Activated CD4-positive, alpha-beta memory T cell treated with anti-CD3 and anti-CD28 coated beads for 36 hours (primary cell): ENCODE results near the gene HNF1A. TPM values are rescaled to one million over a fixed set of nuclear protein-coding genes. Genes with fewer than 3 reads are reported as not detected.

Source experiments
- CTCF ChIA-PET: fragments of 350-600 bp; sonication (Branson Sonifier 250); formaldehyde crosslinking; loops from one replicate; lab custom pipeline; 2021; ENCODE audit warnings: antibody characterized with exemption, inconsistent platforms; lab: Charles Lee
- POLR2A ChIA-PET: fragments of 350-600 bp; sonication (Branson Sonifier 250); formaldehyde crosslinking; loops from one replicate; lab custom pipeline; 2021; ENCODE audit warnings: antibody characterized with exemption; lab: Charles Lee
- DNase-seq: peaks from one replicate; pipeline ENCODE4 v3.0.0-alpha.2; 2020
- H3K27ac Mint-ChIP-seq: one replicate; pipeline ENCODE4 v1.8.0; 2021; ENCODE audit warnings: mixed read lengths
- H3K27me3 Mint-ChIP-seq: one replicate; pipeline ENCODE4 v1.8.0; 2021; ENCODE audit warnings: mixed read lengths
- H3K36me3 Mint-ChIP-seq: one replicate; pipeline ENCODE4 v1.8.0; 2021; ENCODE audit warnings: mixed read lengths
- H3K4me1 Mint-ChIP-seq: one replicate; pipeline ENCODE4 v1.8.0; 2021; ENCODE audit warnings: low read depth, mixed read lengths
- H3K4me3 Mint-ChIP-seq: one replicate; pipeline ENCODE4 v1.8.0; 2021; ENCODE audit warnings: mild to moderate bottlenecking, mixed read lengths
- H3K9me3 Mint-ChIP-seq: one replicate; pipeline ENCODE4 v1.8.0; 2021; ENCODE audit warnings: mixed read lengths
- intact Hi-C: fragments of 100-400 bp; cut with micrococcal nuclease; formaldehyde crosslinking; loops from one replicate; pipeline ENCODE4 v1.15.1; 2023
- total RNA-seq, 2 experiments: library from RNA; stranded (reverse); gene quantifications; one replicate each; pipeline ENCODE4 v1.2.3, GENCODE V29; 2021

The HNF1A gene, protein sequence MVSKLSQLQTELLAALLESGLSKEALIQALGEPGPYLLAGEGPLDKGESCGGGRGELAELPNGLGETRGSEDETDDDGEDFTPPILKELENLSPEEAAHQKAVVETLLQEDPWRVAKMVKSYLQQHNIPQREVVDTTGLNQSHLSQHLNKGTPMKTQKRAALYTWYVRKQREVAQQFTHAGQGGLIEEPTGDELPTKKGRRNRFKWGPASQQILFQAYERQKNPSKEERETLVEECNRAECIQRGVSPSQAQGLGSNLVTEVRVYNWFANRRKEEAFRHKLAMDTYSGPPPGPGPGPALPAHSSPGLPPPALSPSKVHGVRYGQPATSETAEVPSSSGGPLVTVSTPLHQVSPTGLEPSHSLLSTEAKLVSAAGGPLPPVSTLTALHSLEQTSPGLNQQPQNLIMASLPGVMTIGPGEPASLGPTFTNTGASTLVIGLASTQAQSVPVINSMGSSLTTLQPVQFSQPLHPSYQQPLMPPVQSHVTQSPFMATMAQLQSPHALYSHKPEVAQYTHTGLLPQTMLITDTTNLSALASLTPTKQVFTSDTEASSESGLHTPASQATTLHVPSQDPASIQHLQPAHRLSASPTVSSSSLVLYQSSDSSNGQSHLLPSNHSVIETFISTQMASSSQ
- not detected for total RNA-seq

DNA sequence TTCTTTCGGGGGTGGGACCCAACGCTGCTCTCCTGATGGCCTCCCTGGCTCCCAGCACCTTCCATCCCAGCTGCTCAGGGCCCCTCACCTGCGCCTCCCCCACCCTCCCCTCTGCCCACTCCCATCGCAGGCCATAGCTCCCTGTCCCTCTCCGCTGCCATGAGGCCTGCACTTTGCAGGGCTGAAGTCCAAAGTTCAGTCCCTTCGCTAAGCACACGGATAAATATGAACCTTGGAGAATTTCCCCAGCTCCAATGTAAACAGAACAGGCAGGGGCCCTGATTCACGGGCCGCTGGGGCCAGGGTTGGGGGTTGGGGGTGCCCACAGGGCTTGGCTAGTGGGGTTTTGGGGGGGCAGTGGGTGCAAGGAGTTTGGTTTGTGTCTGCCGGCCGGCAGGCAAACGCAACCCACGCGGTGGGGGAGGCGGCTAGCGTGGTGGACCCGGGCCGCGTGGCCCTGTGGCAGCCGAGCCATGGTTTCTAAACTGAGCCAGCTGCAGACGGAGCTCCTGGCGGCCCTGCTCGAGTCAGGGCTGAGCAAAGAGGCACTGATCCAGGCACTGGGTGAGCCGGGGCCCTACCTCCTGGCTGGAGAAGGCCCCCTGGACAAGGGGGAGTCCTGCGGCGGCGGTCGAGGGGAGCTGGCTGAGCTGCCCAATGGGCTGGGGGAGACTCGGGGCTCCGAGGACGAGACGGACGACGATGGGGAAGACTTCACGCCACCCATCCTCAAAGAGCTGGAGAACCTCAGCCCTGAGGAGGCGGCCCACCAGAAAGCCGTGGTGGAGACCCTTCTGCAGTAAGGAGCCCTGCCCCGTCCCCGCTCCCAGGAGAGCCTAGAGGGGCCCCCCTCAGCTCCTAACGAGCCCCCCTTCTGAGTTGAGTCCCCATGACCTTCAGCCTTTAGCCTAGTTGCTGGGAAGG lies at the start of gene HNF1A:
Gene HNF1A (plus strand): TSS at position 248 of the 924 bp plus-strand sequence. CDS start 226 bp downstream, at position 474.
- CTCF ChIA-PET: no interaction called here
- no peaks in the 10 kb centered on the region for H3K27me3 Mint-ChIP-seq
- no peak for DNase-seq
- intact Hi-C loops: no loop called here
- H3K36me3 Mint-ChIP-seq: no peaks in the 10 kb centered on the region
- H3K9me3 Mint-ChIP-seq: no peaks in the 10 kb centered on the region
- H3K27ac Mint-ChIP-seq: no peak within 1 kb of the TSS
- POLR2A ChIA-PET: no interaction called here
- no peak within 1 kb of the TSS for H3K4me3 Mint-ChIP-seq
- H3K4me1 Mint-ChIP-seq: no peaks in the 10 kb centered on the region

DNA sequence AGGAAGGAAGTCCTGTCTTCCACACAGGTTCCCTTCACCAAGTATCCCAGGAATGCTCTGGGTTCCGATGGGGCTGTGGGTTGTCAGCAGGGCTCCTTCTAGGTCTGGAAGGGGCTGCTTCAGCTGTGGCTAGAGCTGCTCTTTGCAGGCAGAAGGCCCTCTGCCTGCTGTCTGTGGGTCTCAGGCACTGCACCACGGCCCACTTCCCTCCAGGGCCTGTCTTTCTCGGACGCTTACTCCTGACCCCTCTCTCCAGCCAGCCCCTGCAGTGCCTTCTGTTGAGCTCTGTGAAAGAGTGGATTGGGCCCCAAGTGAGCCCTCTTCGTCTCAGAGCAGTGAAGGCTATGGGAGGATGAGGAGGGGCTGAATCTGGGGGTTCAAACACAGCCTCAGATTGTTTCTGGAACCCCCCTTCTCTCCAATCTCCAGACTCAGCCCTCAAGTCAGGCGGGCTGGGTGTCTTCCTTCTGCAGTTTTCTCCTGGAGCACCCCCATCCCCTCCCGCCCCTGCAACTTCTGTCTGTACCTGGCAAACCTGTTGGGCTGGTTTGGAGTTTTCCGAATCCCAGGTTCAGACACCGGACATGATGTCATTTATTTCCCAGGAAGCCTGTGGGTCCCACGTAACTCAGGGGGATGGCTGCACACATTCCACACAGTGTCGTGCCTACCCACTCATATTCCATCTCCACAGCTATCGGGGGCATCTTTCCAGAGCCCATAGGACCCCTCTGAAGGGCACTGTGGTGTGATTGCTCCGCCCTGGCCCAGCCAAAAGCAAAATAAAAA lies 49.3 kb upstream of the HNF1A start:
- intact Hi-C loops: no loop called here
- Mint-ChIP-seq H3K4me3 (no peak overlapping the region), H3K36me3 (no peaks in the 10 kb centered on the region), H3K27ac (no peak overlapping the region), H3K4me1 (no peaks in the 10 kb centered on the region), H3K9me3 (no peaks in the 10 kb centered on the region), H3K27me3 (peaks cover 2% of the 10 kb centered on the region)
- peak; percentile 21 for DNase-seq
- ChIA-PET POLR2A (no interaction called here), CTCF (no interaction called here)

GRCh38 chr12:120930032-120930431 lies 48.3 kb upstream of the HNF1A start:
- ChIA-PET CTCF (no interaction called here), POLR2A (no interaction called here)
- Mint-ChIP-seq H3K27me3 (peaks cover 2% of the 10 kb centered on the region), H3K27ac (no peak overlapping the region), H3K9me3 (no peaks in the 10 kb centered on the region), H3K4me1 (no peaks in the 10 kb centered on the region), H3K4me3 (no peak overlapping the region), H3K36me3 (no peaks in the 10 kb centered on the region)
- no peak for DNase-seq
- intact Hi-C loops: no loop called here

GRCh38 chr12:120932058-120932457 lies 46.3 kb upstream of the HNF1A start:
- Mint-ChIP-seq H3K4me3 (no peak overlapping the region), H3K36me3 (no peaks in the 10 kb centered on the region), H3K27ac (no peak overlapping the region), H3K4me1 (no peaks in the 10 kb centered on the region), H3K9me3 (no peaks in the 10 kb centered on the region), H3K27me3 (peaks cover 2% of the 10 kb centered on the region)
- intact Hi-C loops: no loop called here
- ChIA-PET CTCF (interaction anchor here (1.4 kb wide), 1 partner anchor 12 kb away, joined by 3 read pairs; no protein-coding TSS in a partner anchor), POLR2A (no interaction called here)
- DNase-seq: no peak

- peaks cover 3% of the 10 kb centered on the region for H3K27me3 Mint-ChIP-seq
- ChIA-PET POLR2A (no interaction called here), CTCF (interaction anchor here (1.4 kb wide), 1 partner anchor 11 kb away, joined by 3 read pairs; no protein-coding TSS in a partner anchor)
- H3K27ac Mint-ChIP-seq: no peak overlapping the region
- no peak for DNase-seq
- no peak overlapping the region for H3K4me3 Mint-ChIP-seq
- H3K36me3 Mint-ChIP-seq: no peaks in the 10 kb centered on the region
- H3K9me3 Mint-ChIP-seq: no peaks in the 10 kb centered on the region
- intact Hi-C loops: no loop called here
- H3K4me1 Mint-ChIP-seq: no peaks in the 10 kb centered on the region
Observed at GRCh38 chr12:120932956-120933526, 45.3 kb upstream of the HNF1A start.

- no peaks in the 10 kb centered on the region for H3K36me3 Mint-ChIP-seq
- CTCF ChIA-PET: no interaction called here
- DNase-seq: no peak
Observed at GRCh38 chr12:120933786-120934185, 44.6 kb upstream of the HNF1A start.

DNA sequence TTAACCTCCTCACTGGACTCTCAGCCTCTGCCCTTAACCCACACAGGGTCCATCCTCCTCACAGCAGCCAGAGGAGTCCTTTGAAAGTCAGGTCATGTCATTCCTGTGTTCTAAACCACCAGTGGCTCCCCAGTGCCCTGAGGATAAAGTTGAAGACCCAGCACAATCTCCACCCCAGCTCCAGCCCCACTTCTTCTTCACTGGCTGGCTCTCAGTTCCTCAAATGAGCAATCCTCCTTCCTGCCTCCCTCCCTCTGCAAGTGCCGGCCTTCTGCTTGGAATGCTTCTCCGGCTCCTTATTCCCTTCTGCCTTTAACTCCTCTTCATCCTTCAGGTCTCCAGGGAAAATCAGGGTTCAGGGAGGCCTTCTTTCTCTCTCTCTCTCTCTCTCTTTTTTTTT lies 42.1 kb upstream of the HNF1A start:
- ChIA-PET POLR2A (no interaction called here), CTCF (no interaction called here)
- no peak overlapping the region for H3K27ac Mint-ChIP-seq
- intact Hi-C loops: no loop called here
- no peak for DNase-seq
- H3K4me3 Mint-ChIP-seq: no peak overlapping the region
- H3K4me1 Mint-ChIP-seq: no peaks in the 10 kb centered on the region
- peaks cover 5% of the 10 kb centered on the region for H3K27me3 Mint-ChIP-seq
- H3K9me3 Mint-ChIP-seq: no peaks in the 10 kb centered on the region
- H3K36me3 Mint-ChIP-seq: no peaks in the 10 kb centered on the region

More at GRCh38 chr12:120933786-120934185, 44.6 kb upstream of the HNF1A start:
- H3K9me3 Mint-ChIP-seq: no peaks in the 10 kb centered on the region
- no peaks in the 10 kb centered on the region for H3K4me1 Mint-ChIP-seq
- H3K4me3 Mint-ChIP-seq: no peak overlapping the region
- H3K27me3 Mint-ChIP-seq: peaks cover 3% of the 10 kb centered on the region
- POLR2A ChIA-PET: no interaction called here
- intact Hi-C loops: no loop called here
- H3K27ac Mint-ChIP-seq: no peak overlapping the region

GRCh38 chr12:120938496-120938895 lies 39.8 kb upstream of the HNF1A start:
- intact Hi-C loops: no loop called here
- Mint-ChIP-seq H3K27me3 (peaks cover 3% of the 10 kb centered on the region), H3K36me3 (no peaks in the 10 kb centered on the region), H3K4me1 (no peaks in the 10 kb centered on the region), H3K27ac (no peak overlapping the region), H3K4me3 (no peak overlapping the region), H3K9me3 (no peaks in the 10 kb centered on the region)
- ChIA-PET POLR2A (interaction anchor here (1.2 kb wide), 1 partner anchor 33 kb away, joined by 3 read pairs; no protein-coding TSS in a partner anchor), CTCF (interaction anchor here (1.5 to 2.2 kb wide), 3 partner anchors 22 to 356 kb away, joined by 5 to 8 read pairs (median 7); no protein-coding TSS in a partner anchor)
- no peak for DNase-seq

DNA sequence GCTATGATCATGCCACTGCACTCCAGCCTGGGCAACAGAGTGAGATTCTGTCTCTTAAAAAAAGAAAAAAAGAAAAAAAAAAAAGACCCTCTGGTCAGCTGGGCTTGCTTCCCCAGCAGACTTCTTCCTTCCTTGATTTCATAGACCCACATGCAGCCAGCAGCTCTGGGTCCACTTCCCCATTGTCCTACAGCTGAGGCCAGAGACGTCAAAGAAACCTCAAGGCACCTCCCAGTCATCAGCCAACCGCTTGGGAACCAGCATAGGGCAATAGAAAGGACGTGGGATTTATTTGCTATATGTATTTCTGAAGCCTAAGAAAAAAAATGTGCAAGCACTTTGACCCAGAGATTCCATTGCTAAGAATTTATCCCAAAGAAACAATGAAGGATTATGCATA lies 38.8 kb upstream of the HNF1A start:
- no peak overlapping the region for H3K27ac Mint-ChIP-seq
- no peaks in the 10 kb centered on the region for H3K9me3 Mint-ChIP-seq
- H3K4me1 Mint-ChIP-seq: peaks cover 2% of the 10 kb centered on the region
- H3K4me3 Mint-ChIP-seq: no peak overlapping the region
- intact Hi-C loops: no loop called here
- no peak for DNase-seq
- CTCF ChIA-PET: interaction anchor here (0.6 to 2.2 kb wide), 4 partner anchors 21 to 357 kb away, joined by 3 to 8 read pairs (median 6); no protein-coding TSS in a partner anchor
- POLR2A ChIA-PET: interaction anchor here (1.2 kb wide), 1 partner anchor 32 kb away, joined by 3 read pairs; no protein-coding TSS in a partner anchor
- H3K27me3 Mint-ChIP-seq: peaks cover 3% of the 10 kb centered on the region
- no peaks in the 10 kb centered on the region for H3K36me3 Mint-ChIP-seq

DNA sequence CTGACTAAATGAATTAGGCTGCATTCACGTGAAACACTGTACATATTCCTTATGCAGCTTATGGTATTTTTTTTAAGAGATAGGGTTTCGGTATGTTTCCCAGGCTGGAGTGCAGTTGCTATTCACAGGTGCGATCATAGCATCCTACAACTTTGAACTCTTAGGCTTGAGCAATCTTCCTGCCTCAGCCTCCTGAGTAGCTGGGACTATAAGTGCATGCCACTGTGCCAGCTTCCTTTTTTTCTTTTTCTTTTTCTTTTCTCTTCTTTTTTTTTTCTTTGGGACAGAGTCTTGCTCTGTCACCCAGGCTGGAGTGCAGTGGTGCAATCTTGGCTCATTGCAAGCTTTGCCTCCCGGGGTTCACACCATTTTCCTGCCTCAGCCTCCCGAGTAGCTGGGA lies 38.3 kb upstream of the HNF1A start:
- Mint-ChIP-seq H3K27me3 (peaks cover 3% of the 10 kb centered on the region), H3K9me3 (no peaks in the 10 kb centered on the region), H3K4me1 (peaks cover 5% of the 10 kb centered on the region), H3K36me3 (no peaks in the 10 kb centered on the region), H3K4me3 (no peak overlapping the region), H3K27ac (no peak overlapping the region)
- ChIA-PET POLR2A (no interaction called here), CTCF (interaction anchor here (0.6 to 2.2 kb wide), 3 partner anchors 20 to 357 kb away, joined by 3 to 7 read pairs (median 5); no protein-coding TSS in a partner anchor)
- DNase-seq: no peak
- intact Hi-C loops: no loop called here

GRCh38 chr12:120940799-120941198 lies 37.5 kb upstream of the HNF1A start:
- H3K9me3 Mint-ChIP-seq: no peaks in the 10 kb centered on the region
- ChIA-PET CTCF (interaction anchor here (0.6 to 3.9 kb wide), 5 partner anchors 31 to 358 kb away, joined by 3 to 51 read pairs (median 4); no protein-coding TSS in a partner anchor), POLR2A (no interaction called here)
- intact Hi-C loops: no loop called here
- peaks cover 7% of the 10 kb centered on the region for H3K4me1 Mint-ChIP-seq
- DNase-seq: no peak
- peaks cover 3% of the 10 kb centered on the region for H3K27me3 Mint-ChIP-seq
- H3K27ac Mint-ChIP-seq: no peak overlapping the region
- H3K36me3 Mint-ChIP-seq: no peaks in the 10 kb centered on the region
- no peak overlapping the region for H3K4me3 Mint-ChIP-seq
